Muscle layer of duodenum (tissue), 2 donors: Measurements from ENCODE around the gene SPATA32.
A peak's percentile ranks its signal among the peaks of the same experiment; 100 is the strongest.

Experiments used
- H3K27ac ChIP-seq: one replicate; pipeline ENCODE4 v1.7.0; 2013; ENCODE audit warnings: mild to moderate bottlenecking, low read length
- H3K27me3 ChIP-seq: one replicate; pipeline ENCODE4 v1.7.0; 2013; ENCODE audit warnings: low read depth, mild to moderate bottlenecking, control low read depth, low read length
- H3K36me3 ChIP-seq, 2 donors: one replicate each; pipeline ENCODE4 v1.7.0; 2013; ENCODE audit warnings: low read length in 2 of 2, control low read depth in 1 of 2, mild to moderate bottlenecking in 1 of 2; ENCODE audit not compliant: insufficient read depth in 2 of 2, control insufficient read depth in 1 of 2
- H3K4me1 ChIP-seq, 2 donors: one replicate each; pipeline ENCODE4 v1.7.0; 2013; ENCODE audit warnings: low read length in 2 of 2, mild to moderate bottlenecking in 2 of 2, control low read depth in 1 of 2, moderate library complexity in 1 of 2; ENCODE audit not compliant: insufficient read depth in 2 of 2, control insufficient read depth in 1 of 2
- H3K4me3 ChIP-seq, 2 donors: one replicate each; pipeline ENCODE4 v1.7.0; 2013; ENCODE audit warnings: low read length in 2 of 2, low read depth in 1 of 2, mild to moderate bottlenecking in 1 of 2
- H3K9me3 ChIP-seq, 2 donors: one replicate each; pipeline ENCODE4 v1.7.0; 2013; ENCODE audit warnings: low read length in 2 of 2, control low read depth in 1 of 2, mild to moderate bottlenecking in 1 of 2; ENCODE audit not compliant: control insufficient read depth in 1 of 2
- donor health status: healthy.

Gene SPATA32

GRCh38 chr17:45282683-45283644 is 21.1 kb upstream of the SPATA32 start:
- Histone ChIP-seq H3K4me3 (peak overlapping the region in 1 of 2 donors; percentile 27), H3K27me3 (no peaks in the 10 kb centered on the region), H3K27ac (peak overlapping the region; percentile 79), H3K36me3 (peaks cover 36 to 40% of the 10 kb centered on the region in 2 donors), H3K4me1 (peaks cover 17 to 41% of the 10 kb centered on the region in 2 donors), H3K9me3 (no peaks in the 10 kb centered on the region)

GRCh38 chr17:45279898-45280297 is 18.0 kb upstream of the SPATA32 start:
- Histone ChIP-seq H3K27me3 (no peaks in the 10 kb centered on the region), H3K9me3 (no peaks in the 10 kb centered on the region), H3K4me3 (no peak overlapping the region), H3K36me3 (peaks cover 18 to 21% of the 10 kb centered on the region in 2 donors), H3K4me1 (peaks cover 21 to 41% of the 10 kb centered on the region in 2 donors), H3K27ac (no peak overlapping the region)

- Histone ChIP-seq H3K4me3 (peak overlapping the region; percentile 12 to 35), H3K4me1 (peaks cover 21 to 32% of the 10 kb centered on the region in 2 donors), H3K36me3 (peaks cover 16 to 25% of the 10 kb centered on the region in 2 donors), H3K27ac (peak overlapping the region; percentile 61), H3K9me3 (no peaks in the 10 kb centered on the region), H3K27me3 (no peaks in the 10 kb centered on the region)
Measured at GRCh38 chr17:45277992-45278391, 16.1 kb upstream of the SPATA32 start.

DNA sequence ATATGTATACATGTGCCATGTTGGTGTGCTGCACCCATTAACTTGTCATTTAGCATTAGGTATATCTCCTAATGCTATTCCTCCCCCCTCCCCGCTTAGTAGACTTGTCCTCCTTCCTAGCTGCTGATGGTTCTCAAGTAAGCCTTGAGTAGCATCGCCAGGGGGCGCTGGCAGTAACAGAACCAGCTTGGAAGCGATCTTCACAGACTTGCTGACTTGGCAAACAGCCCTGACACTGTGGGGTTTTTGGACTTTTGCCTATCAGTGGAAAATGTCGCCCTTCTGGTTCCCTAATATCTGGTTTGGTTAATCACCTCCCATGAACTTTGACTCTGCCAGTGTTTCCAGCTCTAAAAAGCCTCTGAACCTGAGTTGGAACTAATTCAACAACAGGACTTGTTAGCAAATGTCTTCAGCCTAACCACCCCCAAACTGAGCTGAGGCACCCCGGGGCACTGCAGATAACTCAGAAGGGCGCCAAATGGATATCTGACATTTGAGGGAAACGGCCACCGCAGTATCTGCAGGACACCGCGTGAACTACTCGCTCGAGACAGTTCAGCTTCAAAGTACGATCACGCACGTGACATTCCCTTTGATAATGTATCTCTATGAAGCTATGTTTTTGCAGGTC is 15.4 kb upstream of the SPATA32 start:
- Histone ChIP-seq H3K4me3 (peak overlapping the region; percentile 12 to 35), H3K4me1 (peaks cover 16 to 25% of the 10 kb centered on the region in 2 donors), H3K36me3 (peaks cover 22 to 25% of the 10 kb centered on the region in 2 donors), H3K27ac (peak overlapping the region; percentile 61), H3K9me3 (no peaks in the 10 kb centered on the region), H3K27me3 (no peaks in the 10 kb centered on the region)

- Histone ChIP-seq H3K4me1 (peaks cover 16 to 22% of the 10 kb centered on the region in 2 donors), H3K27me3 (no peaks in the 10 kb centered on the region), H3K4me3 (no peak overlapping the region), H3K36me3 (peaks cover 28 to 31% of the 10 kb centered on the region in 2 donors), H3K9me3 (no peaks in the 10 kb centered on the region), H3K27ac (no peak overlapping the region)
Measured at GRCh38 chr17:45276031-45276430, 14.1 kb upstream of the SPATA32 start.

GRCh38 chr17:45274033-45274432 is 12.1 kb upstream of the SPATA32 start:
- no peak overlapping the region for H3K4me3 ChIP-seq
- no peaks in the 10 kb centered on the region for H3K27me3 ChIP-seq
- peaks cover 42 to 51% of the 10 kb centered on the region in 2 donors for H3K36me3 ChIP-seq
- no peaks in the 10 kb centered on the region for H3K9me3 ChIP-seq
- peaks cover 16 to 22% of the 10 kb centered on the region in 2 donors for H3K4me1 ChIP-seq
- H3K27ac ChIP-seq = no peak overlapping the region

DNA sequence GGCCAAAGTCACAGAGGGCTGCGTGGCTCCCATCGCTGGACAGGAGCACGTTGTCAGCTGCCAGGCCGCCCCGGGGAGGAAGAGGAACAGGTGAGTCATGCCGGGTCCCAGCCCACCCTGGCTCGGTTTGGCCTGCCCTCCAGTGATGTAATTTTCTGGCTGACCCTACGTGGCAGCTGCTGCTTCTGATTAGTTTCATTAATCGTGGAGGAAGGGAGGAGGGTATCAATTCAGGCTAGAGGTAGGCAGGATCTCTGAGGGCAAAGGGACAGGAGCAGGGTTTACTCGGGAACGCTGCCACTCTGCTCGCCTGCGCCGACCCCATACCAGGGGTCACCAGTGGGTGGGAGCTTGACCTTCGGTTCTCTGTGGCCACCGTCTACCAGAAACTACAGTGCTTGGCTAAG is 11.7 kb upstream of the SPATA32 start:
- H3K4me1 ChIP-seq = peaks cover 14 to 21% of the 10 kb centered on the region in 2 donors
- H3K27me3 ChIP-seq = no peaks in the 10 kb centered on the region
- H3K9me3 ChIP-seq = no peaks in the 10 kb centered on the region
- no peak overlapping the region for H3K4me3 ChIP-seq
- H3K36me3 ChIP-seq = peaks cover 46 to 56% of the 10 kb centered on the region in 2 donors
- H3K27ac ChIP-seq = no peak overlapping the region

GRCh38 chr17:45271603-45272002 is 9.7 kb upstream of the SPATA32 start:
- no peaks in the 10 kb centered on the region for H3K9me3 ChIP-seq
- no peaks in the 10 kb centered on the region for H3K27me3 ChIP-seq
- H3K27ac ChIP-seq = no peak overlapping the region
- no peak overlapping the region for H3K4me3 ChIP-seq
- H3K4me1 ChIP-seq = peaks cover 0 to 4% of the 10 kb centered on the region in 2 donors
- peaks cover 63 to 75% of the 10 kb centered on the region in 2 donors for H3K36me3 ChIP-seq

DNA sequence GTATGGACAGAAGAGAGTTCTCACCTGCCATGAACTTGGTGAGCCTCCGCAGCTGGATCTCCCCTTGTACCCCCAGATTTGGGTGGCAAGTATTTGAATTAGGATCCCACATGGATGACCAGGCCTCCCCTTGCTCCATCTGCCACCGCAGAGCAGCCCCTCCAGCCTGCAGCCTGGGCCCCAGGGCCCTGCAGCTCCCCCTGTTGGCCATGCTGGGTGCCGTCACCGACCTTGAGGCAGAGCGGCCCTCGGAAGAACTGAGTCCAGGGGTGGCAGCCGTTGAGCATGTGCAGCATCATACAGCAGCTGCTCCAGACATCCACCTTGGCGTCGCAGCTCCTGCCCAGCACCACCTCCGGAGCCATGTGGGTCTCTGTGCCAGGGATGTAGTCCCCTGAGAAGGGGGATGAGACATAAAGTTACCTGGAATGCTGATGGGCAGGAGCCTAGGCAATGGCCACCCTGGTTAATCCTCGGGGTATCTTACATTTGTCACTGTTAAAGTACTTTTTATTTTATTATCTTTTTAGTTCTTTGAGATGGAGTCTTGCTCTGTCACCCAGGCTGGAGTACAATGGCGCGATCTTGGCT is 9.0 kb upstream of the SPATA32 start:
- Histone ChIP-seq H3K9me3 (no peaks in the 10 kb centered on the region), H3K27me3 (no peaks in the 10 kb centered on the region), H3K4me3 (no peak overlapping the region), H3K27ac (no peak overlapping the region), H3K4me1 (peaks cover 0 to 4% of the 10 kb centered on the region in 2 donors), H3K36me3 (peaks cover 70 to 82% of the 10 kb centered on the region in 2 donors)

- Histone ChIP-seq H3K27me3 (no peaks in the 10 kb centered on the region), H3K4me3 (no peak overlapping the region), H3K36me3 (peaks cover 76 to 89% of the 10 kb centered on the region in 2 donors), H3K4me1 (peaks cover 0 to 4% of the 10 kb centered on the region in 2 donors), H3K9me3 (no peaks in the 10 kb centered on the region), H3K27ac (no peak overlapping the region)
Measured at GRCh38 chr17:45269912-45270311, 8.0 kb upstream of the SPATA32 start.
